K562 (cell line): ENCODE data around the gene MAU2. TPM values are rescaled to one million over a fixed set of nuclear protein-coding genes. Genes with fewer than 3 reads are reported as not detected.

Experiments
- ATAC-seq: fragments of 200-7000 bp; cut with Tn5 transposase; 3 replicates; pipeline ENCODE4 v1.9.1; 2020; ENCODE audit warnings: moderate library complexity
- BruUV-seq: library from RNA; stranded (reverse); fragments of 400-500 nt; replicated peaks from 2 replicates; lab custom pipeline; 2021; lab: Mats Ljungman, UMichigan
- CTCF ChIA-PET: fragments of 300-600 bp; formaldehyde crosslinking; extraction: SDS; loops from one replicate; lab custom pipeline; 2021; ENCODE audit warnings: low intra/inter-chr PET ratio; lab: Yijun Ruan, JAX
- POLR2A ChIA-PET: fragments of 300-600, 350-650 bp; sonication (Branson Sonifier 250); formaldehyde crosslinking; extraction: SDS; loops from one replicate; lab custom pipeline; 2021; ENCODE audit warnings: antibody characterized with exemption, inconsistent platforms; lab: Yijun Ruan, JAX
- DNase-seq, 4 experiments: peaks; one replicate each; pipeline versions ENCODE4 v3.0.0 to v3.0.0-alpha.2; 2011 to 2018; ENCODE audit warnings: low spot score in 3 of 4, mixed read lengths in 3 of 4; ENCODE audit errors: extremely low read depth in 1 of 4
- FAIRE-seq: peaks from 2 replicates; lab custom pipeline; 2011; peaks lifted over from hg19 to GRCh38; lab: Jason Lieb, UNC
- H2AFZ ChIP-seq: 2 replicates; pipeline ENCODE4 v1.6.0; 2011; ENCODE audit warnings: low read depth, low read length, control low read depth, inconsistent platforms
- H3K27ac ChIP-seq: fragments of 200-600 bp; 3 replicates; pipeline ENCODE4 v1.8.0; 2011; ENCODE audit warnings: low read depth, mild to moderate bottlenecking, control low read depth, inconsistent platforms, low read length, moderate library complexity, mixed read lengths; ENCODE audit errors: extremely low read depth
- H3K27me3 ChIP-seq, 2 experiments: fragments of 300-600 bp in 1 of 2; 2 replicates in 1 of 2; 3 replicates in 1 of 2; pipeline versions ENCODE4 v1.6.0 to v1.8.0; 2011; ENCODE audit warnings: inconsistent platforms in 2 of 2, low read length in 2 of 2, mild to moderate bottlenecking in 1 of 2, mixed read lengths in 1 of 2, moderate library complexity in 1 of 2; ENCODE audit not compliant: control insufficient read depth in 2 of 2, insufficient read depth in 2 of 2
- H3K36me3 ChIP-seq: fragments of 300-600 bp; 3 replicates; pipeline ENCODE4 v1.8.0; 2011; ENCODE audit warnings: mild to moderate bottlenecking, low read length, inconsistent platforms; ENCODE audit not compliant: control insufficient read depth, insufficient read depth
- H3K4me1 ChIP-seq, 2 experiments: fragments of 200-600 bp in 1 of 2; replicated peaks in 1 of 2; 2 replicates in 1 of 2; 3 replicates in 1 of 2; pipeline versions ENCODE4 v1.5.1 to v1.8.0; 2011; ENCODE audit warnings: inconsistent platforms in 2 of 2, low read length in 2 of 2, mild to moderate bottlenecking in 1 of 2, mixed read lengths in 1 of 2, moderate library complexity in 1 of 2; ENCODE audit not compliant: control insufficient read depth in 2 of 2, insufficient read depth in 2 of 2
- H3K4me2 ChIP-seq: 2 replicates; pipeline ENCODE4 v1.6.1; 2011; ENCODE audit warnings: low read length, control low read depth, inconsistent platforms, mixed read lengths; ENCODE audit not compliant: insufficient read depth
- H3K4me3 ChIP-seq: fragments of 200-600 bp; sonication (generic), shearing (Covaris generic); 2 replicates; pipeline ENCODE4 v1.5.1; 2016; ENCODE audit warnings: control low read depth, inconsistent platforms
- H3K79me2 ChIP-seq: fragments of 200-600 bp; 3 replicates; pipeline ENCODE4 v1.8.0; 2011; ENCODE audit warnings: low read length, inconsistent platforms; ENCODE audit not compliant: control insufficient read depth, insufficient read depth
- H3K9ac ChIP-seq, 2 experiments: 2 replicates each; pipeline versions ENCODE4 v1.6.0 to v1.6.1; 2011; ENCODE audit warnings: low read depth in 2 of 2, low read length in 2 of 2, control low read depth in 1 of 2, inconsistent platforms in 1 of 2, mild to moderate bottlenecking in 1 of 2, mixed read lengths in 1 of 2; ENCODE audit not compliant: insufficient read depth in 1 of 2
- H3K9me1 ChIP-seq: one replicate; pipeline ENCODE4 v1.6.0; 2011; ENCODE audit warnings: inconsistent platforms, mild to moderate bottlenecking, low read length, moderate library complexity; ENCODE audit not compliant: control insufficient read depth, insufficient read depth
- H3K9me3 ChIP-seq: replicated peaks from 2 replicates; pipeline ENCODE4 v1.5.1; 2011; ENCODE audit warnings: low read depth, low read length, inconsistent platforms; ENCODE audit not compliant: control insufficient read depth, insufficient read depth
- H4K20me1 ChIP-seq: replicated peaks from 2 replicates; pipeline ENCODE4 v1.6.1; 2011; ENCODE audit warnings: low read length, inconsistent platforms, mixed read lengths; ENCODE audit not compliant: control insufficient read depth, insufficient read depth
- CSDE1 ChIP-seq, 2 experiments: fragments of 450-650 bp; IDR thresholded peaks; 2 replicates each; pipeline ENCODE4 v1.6.1; 2016; ENCODE audit warnings: mild to moderate bottlenecking in 1 of 2
- GTF2A2 ChIP-seq: IDR thresholded peaks from 2 replicates; pipeline ENCODE4 v1.6.1; 2016; ENCODE audit warnings: mild to moderate bottlenecking, missing genetic modification characterization, missing compliant biosample characterization
- HDAC8 ChIP-seq: fragments of 450-650 bp; IDR thresholded peaks from 2 replicates; pipeline ENCODE4 v1.6.1; 2016; ENCODE audit warnings: mild to moderate bottlenecking, missing genetic modification characterization, moderate library complexity, missing compliant biosample characterization
- KAT2B ChIP-seq: IDR thresholded peaks from one replicate; pipeline ENCODE4 v1.6.1; 2012; ENCODE audit warnings: low read depth, mild to moderate bottlenecking, control low read depth, inconsistent platforms, low read length, moderate library complexity
- KDM2B ChIP-seq: fragments of 250-450 bp; sonication (Bioruptor Pico); IDR thresholded peaks from 2 replicates; pipeline ENCODE4 v1.8.0; 2021; ENCODE audit warnings: mild to moderate bottlenecking, moderate library complexity
- NFATC3 ChIP-seq: fragments of 450-650 bp; IDR thresholded peaks from 2 replicates; pipeline ENCODE4 v1.6.1; 2017; ENCODE audit warnings: mild to moderate bottlenecking
- POLR2AphosphoS2 ChIP-seq: IDR thresholded peaks from 2 replicates; pipeline ENCODE4 v1.6.1; 2012; ENCODE audit warnings: low read length, improper control_type of control experiment
- RAD51 ChIP-seq: fragments of 450-650 bp; IDR thresholded peaks from 2 replicates; pipeline ENCODE4 v1.7.1; 2016; ENCODE audit warnings: low read depth, mild to moderate bottlenecking, borderline replicate concordance
- RBM22 ChIP-seq: fragments of 200-400 bp; formaldehyde crosslinking; IDR thresholded peaks from 2 replicates; pipeline ENCODE4 v1.6.1; 2018; ENCODE audit warnings: low read length, low read depth; ENCODE audit not compliant: poor library complexity, severe bottlenecking
- RBM39 ChIP-seq: fragments of 200-400 bp; formaldehyde crosslinking; optimal IDR thresholded peaks from 2 replicates; pipeline ENCODE3; 2018; ENCODE audit warnings: low read depth, low read length
- U2AF1 ChIP-seq: fragments of 200-400 bp; formaldehyde crosslinking; optimal IDR thresholded peaks from 2 replicates; pipeline ENCODE3; 2017; ENCODE audit warnings: mild to moderate bottlenecking, low read depth, low read length, moderate library complexity
- WHSC1 ChIP-seq: IDR thresholded peaks from one replicate; pipeline ENCODE4 v1.6.1; 2012; ENCODE audit warnings: low read length, control low read depth, inconsistent platforms
- YY1 ChIP-seq, 3 experiments: IDR thresholded peaks; 2 replicates each; pipeline ENCODE4 v1.6.1; 2011; ENCODE audit warnings: low read length in 2 of 3, mild to moderate bottlenecking in 2 of 3, moderate library complexity in 2 of 3, borderline replicate concordance in 1 of 3, control low read depth in 1 of 3, low read depth in 1 of 3; ENCODE audit not compliant: insufficient read depth in 3 of 3, insufficient replicate concordance in 2 of 3, control insufficient read depth in 1 of 3, insufficient read length in 1 of 3; ENCODE audit errors: extremely low read depth in 1 of 3
- ZC3H8 ChIP-seq: fragments of 450-650 bp; IDR thresholded peaks from 2 replicates; pipeline ENCODE4 v1.6.1; 2017
- ZMIZ1 ChIP-seq, 2 experiments: fragments of 150-350 bp in 1 of 2; IDR thresholded peaks; 2 replicates each; pipeline ENCODE4 v1.6.1; 2012 to 2016; ENCODE audit warnings: low read depth in 2 of 2, low read length in 2 of 2, mild to moderate bottlenecking in 1 of 2, moderate library complexity in 1 of 2
- ZNF184 ChIP-seq: sonication (generic); formaldehyde crosslinking; IDR thresholded peaks from 2 replicates; pipeline ENCODE4 v1.5.0; 2020; ENCODE audit warnings: missing genetic modification reagents
- ZNF76 ChIP-seq: fragments of 250-450 bp; sonication (Bioruptor Pico); IDR thresholded peaks from 2 replicates; pipeline ENCODE4 v1.4.0; 2020; ENCODE audit warnings: mild to moderate bottlenecking, moderate library complexity, borderline replicate concordance
- whole genome bisulfite sequencing: fragments of 100-300 bp; shearing (Covaris generic); methylation state at CpG from one replicate; pipeline ENCODE4 v1.1.6; 2016; ENCODE audit warnings: low coverage, mixed read lengths; ENCODE audit not compliant: insufficient coverage; ENCODE audit errors: missing lambda C conversion rate; 5-methylcytosine and 5-hydroxymethylcytosine counted together
- in situ Hi-C: fragments of 300-500 bp; cut with MboI; formaldehyde crosslinking; loops from 4 replicates; pipeline ENCODE4 v1.15.0; 2018; ENCODE audit warnings: inconsistent platforms, mixed read lengths
- intact Hi-C: fragments of 100-400 bp; cut with micrococcal nuclease; formaldehyde crosslinking; loops from 2 replicates; pipeline ENCODE4 v1.14.2; 2022
- polyA plus RNA-seq, 8 experiments: library from polyadenylated mRNA; depleted of rRNA in 4 of 8; stranded (reverse) in 5 of 8; unstranded in 3 of 8; fragments of >200 nt; fragmentation: Nextera tagmentation in 2 of 8; fragmentation: Illumina TruSeq in 1 of 8; extraction: Ambion mirVana in 2 of 8; extraction: Trizol in 1 of 8; gene quantifications; 2 replicates each; pipeline versions ENCODE4 v1.2.1 to v1.2.3, GENCODE V29; 2011 to 2014; ENCODE audit warnings: inconsistent platforms in 1 of 8, missing spikeins in 1 of 8
- total RNA-seq, 7 experiments: library from RNA; depleted of rRNA in 6 of 7; stranded (reverse); fragments of >200 nt in 6 of 7; fragmentation: Illumina TruSeq in 2 of 7; extraction: Trizol in 2 of 7; gene quantifications; 2 replicates each; pipeline versions ENCODE4 v1.2.1 to v1.2.3, GENCODE V29; 2011 to 2021; ENCODE audit warnings: low replicate concordance in 1 of 7

The MAU2 gene
- total and polyA plus RNA-seq, 9 of the 15 experiments (the other 6 are each of a cell fraction or from before 2014, with no cell fraction given), result 1.2 to 48.1 (median 19.4) TPM

DNA sequence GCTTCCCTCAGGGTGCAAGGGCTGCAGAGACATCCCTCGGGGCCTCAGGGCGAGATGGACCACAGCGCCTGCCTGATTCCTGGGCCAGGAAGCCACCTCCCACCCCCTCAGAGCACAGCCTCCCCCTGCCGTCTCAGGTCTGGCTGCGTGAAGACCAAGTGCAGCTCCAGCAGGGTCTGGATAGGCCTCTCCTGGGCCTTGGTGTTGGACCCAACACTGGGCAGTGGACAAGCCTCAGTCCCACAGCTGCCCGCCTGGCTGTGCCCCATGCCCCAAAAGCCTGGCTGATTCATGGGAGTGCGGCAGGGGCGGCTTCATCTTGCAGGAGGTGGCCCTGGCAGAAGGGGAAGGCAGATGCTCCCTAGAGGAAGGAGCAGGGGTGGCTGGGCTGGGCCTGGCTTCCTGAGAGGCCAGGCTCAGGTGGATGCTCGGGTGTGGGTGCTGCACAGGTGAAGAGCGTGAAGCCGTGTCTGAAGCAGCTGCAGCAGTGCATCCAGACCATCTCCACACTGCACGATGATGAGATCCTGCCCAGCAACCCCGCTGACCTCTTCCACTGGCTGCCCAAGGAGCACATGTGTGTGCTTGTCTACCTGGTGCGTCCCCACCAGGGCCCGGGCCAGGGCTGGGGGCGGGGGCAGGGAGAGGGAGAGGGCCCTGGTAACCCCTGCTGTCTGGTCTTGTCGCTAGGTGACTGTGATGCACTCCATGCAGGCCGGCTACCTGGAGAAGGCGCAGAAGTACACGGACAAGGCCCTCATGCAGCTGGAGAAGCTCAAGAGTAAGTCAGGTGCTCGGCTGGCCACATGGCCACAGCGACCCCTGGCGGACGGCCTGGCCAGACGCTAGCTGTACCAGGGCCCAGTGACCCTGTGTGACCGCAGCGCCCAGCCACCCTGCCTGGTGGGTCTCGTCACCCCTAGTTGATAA lies 21.7 kb downstream of the MAU2 start:
- no peak overlapping the region for H2AFZ ChIP-seq
- no peak overlapping the region for H3K4me3 ChIP-seq
- peak; percentile 98 for ATAC-seq
- H3K79me2 ChIP-seq, result no peaks in the 10 kb centered on the region
- no peak overlapping the region for H3K4me2 ChIP-seq
- H3K9ac ChIP-seq, result peak overlapping the region in 1 of 2 experiments; percentile 11; a peak in 1 of 4 replicates
- H3K36me3 ChIP-seq, result peaks cover 73% of the 10 kb centered on the region; the same call in 2 of the 3 replicates
- ChIA-PET CTCF (interaction anchor here (0.5 to 2.0 kb wide), 4 partner anchors 19 to 1505 kb away, joined by 3 to 10 read pairs (median 6); no protein-coding TSS in a partner anchor), POLR2A (interaction anchor here (0.6 to 1.2 kb wide), 8 partner anchors 9 to 256 kb away, joined by 3 to 7 read pairs (median 4); no protein-coding TSS in a partner anchor)
- in situ Hi-C loops (loop anchor here (5.0 kb wide), 1 partner anchor 200 kb away; no protein-coding TSS in a partner anchor), intact Hi-C loops (loop anchor here (1.0 to 5.0 kb wide), 2 partner anchors 155 to 196 kb away; no protein-coding TSS in a partner anchor)
- no peak overlapping the region for H3K27ac ChIP-seq
- no TSS peak for BruUV-seq
- DNase-seq, result peak; percentile 83 to 87 (median 85)
- H3K4me1 ChIP-seq, result peaks cover 0 to 29% of the 10 kb centered on the region in 2 experiments; a peak in 1 of 5 replicates
- H3K9me3 ChIP-seq, result no peaks in the 10 kb centered on the region
- FAIRE-seq, result peak; percentile 97
- WGBS, result 60% methylated on average over 25 of the region's 28 CpGs
- H3K27me3 ChIP-seq, result no peaks in the 10 kb centered on the region
- no peaks in the 10 kb centered on the region for H3K9me1 ChIP-seq
- no peaks in the 10 kb centered on the region; the same call in 1 of the 2 replicates for H4K20me1 ChIP-seq
- no peak for TF ChIP-seq YY1 (IDR thresholded peaks at IDR 0.05; ENCODE audit: borderline replicate concordance in 1 of 3, control insufficient read depth in 1 of 3, extremely low read depth in 1 of 3, insufficient read depth in 3 of 3, insufficient read length in 1 of 3, insufficient replicate concordance in 2 of 3, low read depth in 1 of 3, low read length in 2 of 3)
- peak; percentile 59; the same call in 1 of the 2 replicates for TF ChIP-seq POLR2AphosphoS2
- no peak for TF ChIP-seq NFATC3
- TF ChIP-seq ZC3H8, result no peak
- TF ChIP-seq RAD51, result peak; percentile 31; the same call in 1 of the 2 replicates
- no peak for TF ChIP-seq GTF2A2
- TF ChIP-seq ZNF184 (CRISPR knock-in tag), result no peak
- no peak for TF ChIP-seq ZNF76 (CRISPR knock-in tag)
- TF ChIP-seq RBM22, result no peak
- TF ChIP-seq U2AF1, result no peak
- TF ChIP-seq WHSC1, result no peak
- TF ChIP-seq ZMIZ1 (IDR thresholded peaks at IDR 0.05; ENCODE audit: low read depth in 2 of 2, low read length in 2 of 2), result 0 out of 4 replicates have a peak, but pooled peaks of 1 of the 2 experiments have one; percentile 17
- TF ChIP-seq KDM2B (CRISPR knock-in tag), result no peak
- TF ChIP-seq KAT2B, result no peak
- no peak for TF ChIP-seq HDAC8 (tag)
- no peak for TF ChIP-seq CSDE1 (IDR thresholded peaks at IDR 0.05)
- no peak for TF ChIP-seq RBM39
